ENCODE results near the gene SIPA1L3.

GRCh38 chr19:38233740-38234251 lies 326.8 kb downstream of the SIPA1L3 start:
- TF ChIP-seq CREB5 (CRISPR knock-in tag; IDR thresholded peaks at IDR 0.05; ENCODE audit: low read depth), result no peak
- TF ChIP-seq ISL1 (CRISPR knock-in tag; IDR thresholded peaks at IDR 0.05), result no peak
- TF ChIP-seq ZFP30 (CRISPR knock-in tag; IDR thresholded peaks at IDR 0.05), result no peak
